Esophagus squamous epithelium (tissue), 4 donors: ENCODE data around the gene RPRM.

Source experiments
- CTCF ChIP-seq, 6 experiments: fragments of 450-650 bp in 4 of 6; fragments of 200-600 bp in 2 of 6; sonication (generic) in 2 of 6; IDR thresholded peaks; one replicate each; pipeline ENCODE4 v1.5.1; 2016 to 2019; ENCODE audit warnings: antibody characterized with exemption in 6 of 6, mild to moderate bottlenecking in 4 of 6, moderate library complexity in 4 of 6
- POLR2A ChIP-seq, 4 donors: fragments of 450-650 bp; IDR thresholded peaks; one replicate each; pipeline ENCODE4 v1.6.1; 2017; ENCODE audit warnings: antibody characterized with exemption in 4 of 4, mild to moderate bottlenecking in 4 of 4, moderate library complexity in 3 of 4

DNA sequence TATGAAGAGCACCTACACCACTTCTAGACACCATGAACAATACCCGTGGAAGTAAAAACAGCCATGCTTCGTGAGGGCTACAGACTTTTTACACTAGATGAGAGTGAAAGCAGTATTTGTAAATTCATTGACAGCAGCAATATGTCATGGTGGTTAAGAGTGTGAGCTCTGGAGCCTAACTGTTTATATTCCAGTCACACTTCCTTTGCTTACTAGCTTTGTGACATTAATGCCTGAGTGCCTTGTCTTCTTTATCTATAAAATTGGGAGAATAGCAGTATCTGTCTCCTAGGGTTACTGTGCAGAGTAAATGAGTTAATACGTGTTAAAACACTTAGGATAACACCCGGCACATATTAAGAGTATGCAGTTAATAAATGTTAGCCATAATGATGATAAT is 33.8 kb upstream of the RPRM start:
- TF ChIP-seq CTCF (IDR thresholded peaks at IDR 0.05) (no peak), POLR2A (IDR thresholded peaks at IDR 0.05) (no peak)
